ENCODE measurements around the gene PRRT1.

GRCh38 chr6:32198866-32199265 lies 47.1 kb upstream of the PRRT1 start:
- TF ChIP-seq CTCF (IDR thresholded peaks at IDR 0.05) (no peak), POLR2A (IDR thresholded peaks at IDR 0.05) (no peak)

Measured in stomach (tissue), 4 donors.